OCI-LY7 (cell line): ENCODE measurements around the gene CEP83.

Experiments used
- EZH2phosphoT487 ChIP-seq: fragments of 200-600 bp; sonication (generic); IDR thresholded peaks from 2 replicates; pipeline ENCODE4 v1.6.1; 2018; ENCODE audit warnings: low read depth, borderline replicate concordance, mild to moderate bottlenecking, mixed run types, antibody characterized with exemption, low read length, moderate library complexity, mixed read lengths
- TF ChIP-seq, protein P1 (sequence below): fragments of 200-600 bp; sonication (generic); conservative IDR thresholded peaks from 2 replicates; pipeline ENCODE4 v1.5.1; 2014; ENCODE audit warnings: mild to moderate bottlenecking, antibody characterized with exemption, low read length, moderate library complexity, mixed read lengths

- TF ChIP-seq, protein P1, sequence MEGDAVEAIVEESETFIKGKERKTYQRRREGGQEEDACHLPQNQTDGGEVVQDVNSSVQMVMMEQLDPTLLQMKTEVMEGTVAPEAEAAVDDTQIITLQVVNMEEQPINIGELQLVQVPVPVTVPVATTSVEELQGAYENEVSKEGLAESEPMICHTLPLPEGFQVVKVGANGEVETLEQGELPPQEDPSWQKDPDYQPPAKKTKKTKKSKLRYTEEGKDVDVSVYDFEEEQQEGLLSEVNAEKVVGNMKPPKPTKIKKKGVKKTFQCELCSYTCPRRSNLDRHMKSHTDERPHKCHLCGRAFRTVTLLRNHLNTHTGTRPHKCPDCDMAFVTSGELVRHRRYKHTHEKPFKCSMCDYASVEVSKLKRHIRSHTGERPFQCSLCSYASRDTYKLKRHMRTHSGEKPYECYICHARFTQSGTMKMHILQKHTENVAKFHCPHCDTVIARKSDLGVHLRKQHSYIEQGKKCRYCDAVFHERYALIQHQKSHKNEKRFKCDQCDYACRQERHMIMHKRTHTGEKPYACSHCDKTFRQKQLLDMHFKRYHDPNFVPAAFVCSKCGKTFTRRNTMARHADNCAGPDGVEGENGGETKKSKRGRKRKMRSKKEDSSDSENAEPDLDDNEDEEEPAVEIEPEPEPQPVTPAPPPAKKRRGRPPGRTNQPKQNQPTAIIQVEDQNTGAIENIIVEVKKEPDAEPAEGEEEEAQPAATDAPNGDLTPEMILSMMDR = no peak
- TF ChIP-seq EZH2phosphoT487 = no peak
Observed at GRCh38 chr12:94488463-94488862, 28.8 kb upstream of the CEP83 start.
